Measurements from ENCODE around the gene PTGS1. TPM values are rescaled to one million over a fixed set of nuclear protein-coding genes. Genes with fewer than 3 reads are reported as not detected.
A peak's percentile ranks its signal among the peaks of the same experiment; 100 is the strongest.
"Not testable (repeated sequence)": the region's sequence is repeated elsewhere in the genome, so short reads cannot be mapped to it uniquely, and the experiment has no call there.

Gene PTGS1
- total RNA-seq, 1 donor from 2014 or later = 2.5 TPM

DNA sequence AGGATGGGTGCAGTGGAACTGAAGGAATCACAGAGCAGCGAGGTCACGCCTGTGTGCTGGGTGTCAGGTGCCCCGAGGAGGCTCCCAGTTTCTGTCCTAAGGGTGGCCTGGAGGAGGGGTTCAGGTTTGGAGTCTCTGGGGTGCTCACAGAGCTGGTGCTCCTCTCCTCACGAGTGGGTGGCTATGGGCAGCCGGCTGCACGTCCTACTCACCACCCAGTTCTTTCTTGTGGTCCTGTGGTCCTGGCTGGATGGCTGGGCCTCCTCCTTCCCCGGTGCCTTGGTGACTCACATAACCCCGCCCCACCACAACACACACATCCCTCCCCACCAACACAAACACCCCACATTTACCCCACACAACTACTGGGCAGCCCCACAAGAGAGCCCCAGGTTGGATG lies 9.9 kb upstream of the PTGS1 start:
- Mint-ChIP-seq H3K9me3 (ENCODE audit: unreplicated experiment) (peaks cover 6% of the 10 kb centered on the region), H3K36me3 (ENCODE audit: unreplicated experiment) (no peaks in the 10 kb centered on the region), H3K27ac (ENCODE audit: unreplicated experiment) (peak overlapping the region; percentile 6), H3K27me3 (ENCODE audit: unreplicated experiment) (peaks cover 3% of the 10 kb centered on the region), H3K4me1 (ENCODE audit: unreplicated experiment) (peaks cover 11% of the 10 kb centered on the region), H3K4me3 (ENCODE audit: unreplicated experiment) (no peak overlapping the region)
- TF ChIP-seq, protein P1, sequence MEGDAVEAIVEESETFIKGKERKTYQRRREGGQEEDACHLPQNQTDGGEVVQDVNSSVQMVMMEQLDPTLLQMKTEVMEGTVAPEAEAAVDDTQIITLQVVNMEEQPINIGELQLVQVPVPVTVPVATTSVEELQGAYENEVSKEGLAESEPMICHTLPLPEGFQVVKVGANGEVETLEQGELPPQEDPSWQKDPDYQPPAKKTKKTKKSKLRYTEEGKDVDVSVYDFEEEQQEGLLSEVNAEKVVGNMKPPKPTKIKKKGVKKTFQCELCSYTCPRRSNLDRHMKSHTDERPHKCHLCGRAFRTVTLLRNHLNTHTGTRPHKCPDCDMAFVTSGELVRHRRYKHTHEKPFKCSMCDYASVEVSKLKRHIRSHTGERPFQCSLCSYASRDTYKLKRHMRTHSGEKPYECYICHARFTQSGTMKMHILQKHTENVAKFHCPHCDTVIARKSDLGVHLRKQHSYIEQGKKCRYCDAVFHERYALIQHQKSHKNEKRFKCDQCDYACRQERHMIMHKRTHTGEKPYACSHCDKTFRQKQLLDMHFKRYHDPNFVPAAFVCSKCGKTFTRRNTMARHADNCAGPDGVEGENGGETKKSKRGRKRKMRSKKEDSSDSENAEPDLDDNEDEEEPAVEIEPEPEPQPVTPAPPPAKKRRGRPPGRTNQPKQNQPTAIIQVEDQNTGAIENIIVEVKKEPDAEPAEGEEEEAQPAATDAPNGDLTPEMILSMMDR (IDR thresholded peaks at IDR 0.05) = no peak
- DNase-seq (ENCODE audit: extremely low spot score, unreplicated experiment) = no peak

DNA sequence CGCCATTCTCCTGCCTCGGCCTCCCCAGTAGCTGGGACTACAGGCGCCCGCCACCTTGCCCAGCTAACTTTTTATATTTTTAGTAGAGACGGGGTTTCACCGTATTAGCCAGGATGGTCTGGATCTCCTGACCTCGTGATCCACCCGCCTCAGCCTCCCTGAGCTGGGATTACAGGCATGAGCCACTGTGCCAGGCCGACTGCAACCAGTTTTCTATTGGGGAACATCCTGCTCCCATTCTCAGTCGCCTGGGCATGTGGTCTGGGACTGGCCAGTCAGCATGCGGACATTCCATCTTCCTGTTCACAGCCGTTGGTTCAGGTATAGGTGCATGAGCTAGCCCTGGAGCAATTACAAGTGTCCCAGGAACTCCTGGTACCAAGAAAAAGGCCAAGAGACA lies 7.7 kb upstream of the PTGS1 start:
- DNase-seq (ENCODE audit: extremely low spot score, unreplicated experiment); H3K4me3 Mint-ChIP-seq (ENCODE audit: unreplicated experiment); H3K36me3 Mint-ChIP-seq (ENCODE audit: unreplicated experiment); H3K27me3 Mint-ChIP-seq (ENCODE audit: unreplicated experiment); H3K27ac Mint-ChIP-seq (ENCODE audit: unreplicated experiment); H3K9me3 Mint-ChIP-seq (ENCODE audit: unreplicated experiment): not testable (repeated sequence)
- peaks cover 11% of the 10 kb centered on the region for H3K4me1 Mint-ChIP-seq (ENCODE audit: unreplicated experiment)

DNA sequence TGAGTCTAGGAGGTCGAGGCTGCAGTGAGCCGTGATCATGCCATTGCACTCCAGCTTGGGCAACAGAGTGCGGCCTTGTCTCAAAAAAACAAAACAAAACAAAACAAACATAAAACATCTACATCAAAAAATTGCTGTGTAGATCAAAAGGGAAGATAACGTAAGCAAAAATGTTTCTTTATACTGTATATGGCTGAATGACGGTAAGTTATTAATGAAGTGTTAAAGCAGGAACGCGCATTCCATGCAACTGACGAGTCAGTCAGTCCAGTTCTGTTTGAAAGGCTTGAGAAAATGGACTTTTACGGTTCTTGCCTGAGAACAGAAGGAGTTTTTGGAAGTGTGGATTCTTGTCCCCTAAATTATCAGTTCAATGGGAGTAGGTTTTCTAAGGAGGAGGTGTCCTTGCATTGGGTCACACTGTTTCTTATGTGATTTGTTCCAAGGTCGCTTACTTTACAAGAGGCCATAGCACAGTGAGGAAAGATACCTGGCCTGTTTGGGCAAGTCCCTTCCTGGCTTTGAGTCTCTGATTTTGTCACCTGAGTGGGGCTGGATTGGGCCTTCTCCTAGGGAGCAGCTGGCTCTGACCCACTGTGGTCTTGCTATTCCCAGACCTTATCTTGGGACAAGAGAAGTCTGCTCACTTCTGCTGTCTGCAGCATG lies 6.6 kb upstream of the PTGS1 start:
- H3K4me3 Mint-ChIP-seq (ENCODE audit: unreplicated experiment) = no peak overlapping the region
- TF ChIP-seq, protein P1 (IDR thresholded peaks at IDR 0.05) = no peak
- H3K27ac Mint-ChIP-seq (ENCODE audit: unreplicated experiment) = no peak overlapping the region
- H3K9me3 Mint-ChIP-seq (ENCODE audit: unreplicated experiment) = peaks cover 4% of the 10 kb centered on the region
- no peak for DNase-seq (ENCODE audit: extremely low spot score, unreplicated experiment)
- no peaks in the 10 kb centered on the region for H3K27me3 Mint-ChIP-seq (ENCODE audit: unreplicated experiment)
- no peaks in the 10 kb centered on the region for H3K36me3 Mint-ChIP-seq (ENCODE audit: unreplicated experiment)
- peaks cover 11% of the 10 kb centered on the region for H3K4me1 Mint-ChIP-seq (ENCODE audit: unreplicated experiment)

DNA sequence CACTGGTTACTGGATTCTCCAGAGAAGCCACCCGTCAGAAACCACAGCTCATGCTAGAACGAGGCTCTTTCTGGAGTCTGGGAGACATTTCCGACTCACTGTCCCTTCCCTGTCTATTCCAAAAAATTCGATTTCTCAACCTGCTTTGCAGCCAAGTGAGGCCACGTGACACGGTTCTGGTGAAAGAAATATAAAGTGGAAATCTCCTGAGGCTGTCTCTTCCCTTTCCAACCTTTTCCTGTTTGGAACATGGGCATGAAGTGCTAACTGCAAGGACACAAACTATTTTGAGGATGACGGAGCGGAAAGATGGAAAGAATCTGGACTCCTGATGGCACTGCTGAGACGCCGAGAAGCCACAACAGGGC lies 6.1 kb upstream of the PTGS1 start:
- DNase-seq (ENCODE audit: extremely low spot score, unreplicated experiment) = no peak
- no peaks in the 10 kb centered on the region for H3K27me3 Mint-ChIP-seq (ENCODE audit: unreplicated experiment)
- H3K4me3 Mint-ChIP-seq (ENCODE audit: unreplicated experiment) = no peak overlapping the region
- TF ChIP-seq, protein P1 (IDR thresholded peaks at IDR 0.05) = no peak
- no peaks in the 10 kb centered on the region for H3K36me3 Mint-ChIP-seq (ENCODE audit: unreplicated experiment)
- peaks cover 10% of the 10 kb centered on the region for H3K4me1 Mint-ChIP-seq (ENCODE audit: unreplicated experiment)
- H3K9me3 Mint-ChIP-seq (ENCODE audit: unreplicated experiment) = peaks cover 4% of the 10 kb centered on the region
- H3K27ac Mint-ChIP-seq (ENCODE audit: unreplicated experiment) = no peak overlapping the region

DNA sequence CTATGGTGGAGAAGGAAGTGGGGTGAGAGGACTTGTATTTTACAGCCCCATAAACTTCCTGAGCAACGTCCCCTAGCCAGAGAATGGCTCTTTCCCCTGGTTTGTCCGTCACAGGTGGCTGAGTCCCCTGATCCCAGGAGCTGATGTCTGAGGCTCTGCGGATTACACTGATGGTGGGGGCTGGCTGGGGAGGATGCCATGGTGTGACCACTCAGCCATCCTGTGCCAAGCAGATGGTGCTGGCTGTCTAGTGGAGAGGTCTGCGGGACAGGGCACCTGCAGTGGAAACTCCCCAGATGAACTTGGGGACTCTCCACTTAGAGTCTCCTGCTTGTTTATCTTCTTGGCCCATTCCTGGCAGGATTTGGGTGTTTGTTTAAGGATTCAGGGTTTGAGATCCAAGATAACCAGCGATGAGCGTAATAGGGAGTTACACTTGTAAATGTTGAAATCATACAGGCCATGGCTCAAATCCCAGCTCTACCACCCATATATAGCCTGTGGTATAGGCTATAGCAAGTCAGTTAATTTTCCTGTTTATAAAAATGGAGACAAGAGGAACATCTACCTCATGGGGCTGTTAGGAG lies 4.7 kb upstream of the PTGS1 start:
- Mint-ChIP-seq H3K27me3 (ENCODE audit: unreplicated experiment) (no peaks in the 10 kb centered on the region), H3K9me3 (ENCODE audit: unreplicated experiment) (peaks cover 4% of the 10 kb centered on the region), H3K36me3 (ENCODE audit: unreplicated experiment) (no peaks in the 10 kb centered on the region), H3K4me1 (ENCODE audit: unreplicated experiment) (peaks cover 6% of the 10 kb centered on the region), H3K27ac (ENCODE audit: unreplicated experiment) (no peak overlapping the region), H3K4me3 (ENCODE audit: unreplicated experiment) (no peak overlapping the region)
- TF ChIP-seq, protein P1 (IDR thresholded peaks at IDR 0.05) = no peak
- no peak for DNase-seq (ENCODE audit: extremely low spot score, unreplicated experiment)
